Fibroblast of skin of right biceps (primary cell): ENCODE measurements around the gene SPG7.
"Not testable (repeated sequence)": the region's sequence is repeated elsewhere in the genome, so short reads cannot be mapped to it uniquely, and the experiment has no call there.

Experiments
- DNase-seq: peaks from one replicate; pipeline ENCODE4 v3.0.0-alpha.2; 2013

The SPG7 gene

DNA sequence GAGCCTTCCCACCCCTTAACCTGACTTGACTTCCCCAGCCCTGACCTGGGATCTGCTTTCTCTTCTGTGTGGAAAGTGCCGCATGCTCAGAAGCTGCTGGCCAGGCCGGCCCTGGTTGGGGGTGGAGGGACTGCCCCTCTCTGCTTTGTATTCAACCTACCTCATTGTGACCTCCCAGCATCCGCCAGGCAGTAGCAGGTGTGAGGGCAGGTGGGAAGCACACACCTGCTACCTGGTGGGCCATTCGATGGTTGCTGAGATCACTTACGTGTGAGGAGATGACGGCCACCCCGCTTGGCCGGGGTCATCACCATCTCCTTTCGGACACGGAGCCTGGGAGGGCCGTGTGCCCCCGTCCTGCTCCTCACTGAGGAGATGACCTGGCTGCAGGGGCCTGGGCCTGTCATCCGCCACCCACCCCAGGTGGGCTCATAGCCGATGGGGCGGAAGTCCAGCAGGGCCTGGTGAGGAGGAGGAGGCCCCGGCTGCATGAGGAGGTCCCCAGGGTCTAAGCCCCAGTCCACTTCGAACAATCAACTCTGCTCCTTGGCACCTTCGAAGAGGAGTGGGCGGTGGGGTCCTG is 74.5 kb downstream of the SPG7 start:
- DNase-seq = no peak

DNA sequence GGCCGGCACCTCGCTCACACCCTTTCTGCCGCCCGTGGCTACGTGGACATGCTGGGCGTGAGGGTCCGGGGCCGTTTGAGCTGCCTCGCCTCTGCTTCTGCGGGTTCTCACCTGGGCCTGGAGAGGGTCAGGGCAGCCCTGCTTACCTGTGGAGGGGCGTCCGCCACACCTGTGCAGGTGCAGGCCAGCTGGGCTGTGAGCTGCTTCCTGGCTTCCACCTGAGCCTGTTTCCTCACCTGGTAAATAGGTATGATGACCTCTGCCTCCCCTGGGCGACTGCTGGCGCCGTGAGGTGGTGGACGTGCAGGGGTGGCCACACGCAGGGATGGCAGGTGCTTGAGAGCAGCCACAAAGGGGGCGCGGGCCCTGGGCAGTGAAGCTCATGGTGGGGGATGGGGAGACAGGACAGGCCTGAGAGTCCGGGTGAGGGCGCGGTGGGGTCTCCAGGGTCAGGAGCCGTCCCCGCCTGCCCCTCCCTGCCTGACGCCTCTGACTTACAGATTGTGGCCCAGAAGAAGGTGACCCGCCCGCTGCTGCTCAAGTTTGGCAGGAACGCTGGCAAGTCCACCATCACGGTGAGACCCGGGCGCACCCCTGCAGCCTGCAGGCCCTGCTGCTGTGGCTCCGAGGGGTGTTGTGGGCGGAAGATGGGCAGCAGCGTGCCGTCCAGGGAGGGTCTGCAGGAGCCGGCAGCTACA is 75.1 kb downstream of the SPG7 start:
- DNase-seq = no peak

DNA sequence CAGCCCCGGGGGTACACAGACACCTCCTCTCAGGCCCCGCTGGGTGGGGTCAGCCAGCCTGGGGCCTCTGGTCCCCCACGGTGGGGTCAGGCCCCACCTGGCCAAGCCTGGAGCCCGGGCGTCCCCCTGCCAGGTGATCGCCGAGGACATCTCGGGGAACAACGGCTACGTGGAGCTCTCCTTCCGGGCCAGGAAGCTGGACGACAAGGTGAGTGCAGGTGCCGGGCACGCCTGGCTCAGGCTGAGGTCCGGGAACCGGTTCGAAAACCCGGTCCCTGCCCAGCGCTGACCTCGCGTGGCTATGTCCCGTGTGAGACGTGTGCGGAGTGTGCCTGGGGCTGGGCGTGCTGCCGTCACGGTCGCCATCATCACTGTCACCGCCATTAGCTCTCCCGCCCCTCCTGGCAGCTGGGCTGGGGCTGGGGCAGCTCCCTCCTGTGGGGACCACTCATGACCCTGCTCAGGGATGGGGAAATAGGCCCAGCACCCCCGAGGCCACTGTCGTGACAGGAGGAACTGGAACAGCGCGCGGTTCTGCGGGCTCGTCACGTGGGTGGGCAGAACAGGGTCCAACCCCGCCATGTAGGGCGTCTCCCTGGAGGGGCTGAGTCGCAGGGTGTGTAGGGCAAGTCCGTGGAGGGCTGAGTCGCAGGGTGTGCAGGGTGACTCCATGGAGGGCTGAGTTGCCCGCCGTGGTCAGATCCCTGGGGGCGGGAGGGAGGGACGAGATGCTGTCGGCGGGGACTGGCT is 75.9 kb downstream of the SPG7 start:
- DNase-seq = no peak

GRCh38 chr16:89584768-89585549 is 76.8 kb downstream of the SPG7 start:
- DNase-seq = peak; percentile 12

DNA sequence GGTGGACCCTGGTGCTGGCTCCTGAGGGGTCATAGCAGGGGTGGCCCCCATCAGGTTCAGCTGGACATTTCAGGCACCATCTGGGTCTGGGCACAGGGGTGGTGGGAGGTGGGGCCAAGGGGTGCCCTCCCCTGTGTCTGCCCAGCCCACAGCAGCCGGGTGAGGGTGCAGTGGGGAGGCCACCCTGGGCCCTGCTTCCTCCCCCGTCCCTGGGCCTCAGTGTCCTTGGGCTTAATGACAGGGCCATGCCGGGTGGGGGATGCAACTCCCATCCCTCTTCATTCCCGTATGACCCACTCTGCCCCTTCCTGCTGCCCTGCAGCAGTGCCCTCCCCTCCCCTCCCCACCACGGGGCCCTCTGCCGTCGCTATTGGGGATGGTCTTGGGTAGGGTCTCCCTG is 78.0 kb downstream of the SPG7 start:
- no peak for DNase-seq

GRCh38 chr16:89586853-89587252 is 78.7 kb downstream of the SPG7 start:
- no peak for DNase-seq

DNA sequence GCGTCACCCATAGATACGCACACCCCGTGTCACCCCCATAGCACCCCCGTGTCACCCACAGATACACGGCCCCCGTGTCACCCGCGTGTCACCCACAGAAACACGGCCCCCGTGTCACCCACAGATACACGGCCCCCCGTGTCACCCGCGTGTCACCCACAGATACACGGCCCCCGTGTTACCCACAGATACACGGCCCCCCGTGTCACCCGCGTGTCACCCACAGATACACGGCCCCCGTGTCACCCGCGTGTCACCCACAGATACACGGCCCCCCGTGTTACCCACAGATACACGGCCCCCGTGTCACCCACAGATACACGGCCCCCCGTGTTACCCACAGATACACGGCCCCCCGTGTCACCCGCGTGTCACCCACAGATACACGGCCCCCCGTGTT is 79.5 kb downstream of the SPG7 start:
- not testable (repeated sequence) for DNase-seq

GRCh38 chr16:89588413-89589109 is 80.4 kb downstream of the SPG7 start:
- DNase-seq = no peak

DNA sequence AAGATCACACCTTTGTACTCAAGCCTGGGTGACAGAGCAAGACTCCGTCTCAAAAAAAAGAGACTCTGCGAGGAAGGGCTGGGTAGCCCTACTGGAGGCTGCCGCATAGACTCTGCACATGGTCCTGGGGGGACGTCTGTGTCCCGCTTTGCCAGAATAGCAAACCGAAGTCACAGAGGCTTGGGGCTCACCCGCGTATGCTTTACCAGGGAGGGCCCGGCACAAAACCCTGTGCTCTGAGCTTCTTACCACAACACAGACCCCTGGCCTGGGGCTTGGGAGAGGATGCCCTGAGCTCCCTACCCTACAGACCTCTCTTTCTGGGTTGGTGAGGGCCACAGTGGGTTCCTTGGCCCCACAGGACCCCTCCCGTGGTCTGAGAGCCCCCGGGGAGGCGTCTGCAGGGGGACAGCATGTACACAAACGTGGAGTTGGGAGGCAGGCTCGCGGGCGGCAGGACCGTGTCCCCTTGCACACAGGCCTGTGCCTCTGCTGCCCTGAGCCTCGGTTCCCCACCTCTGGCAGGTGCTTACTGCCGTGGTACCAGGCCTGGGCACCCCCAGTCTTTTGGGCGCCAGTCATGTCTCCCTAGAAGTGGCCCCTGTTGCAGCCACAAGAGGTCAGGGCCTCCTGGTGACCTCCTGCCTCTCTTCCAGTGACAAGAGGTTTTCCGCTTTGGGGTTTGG is 81.2 kb downstream of the SPG7 start:
- DNase-seq = no peak

GRCh38 chr16:89593841-89594240 is 85.6 kb downstream of the SPG7 start:
- DNase-seq = no peak

DNA sequence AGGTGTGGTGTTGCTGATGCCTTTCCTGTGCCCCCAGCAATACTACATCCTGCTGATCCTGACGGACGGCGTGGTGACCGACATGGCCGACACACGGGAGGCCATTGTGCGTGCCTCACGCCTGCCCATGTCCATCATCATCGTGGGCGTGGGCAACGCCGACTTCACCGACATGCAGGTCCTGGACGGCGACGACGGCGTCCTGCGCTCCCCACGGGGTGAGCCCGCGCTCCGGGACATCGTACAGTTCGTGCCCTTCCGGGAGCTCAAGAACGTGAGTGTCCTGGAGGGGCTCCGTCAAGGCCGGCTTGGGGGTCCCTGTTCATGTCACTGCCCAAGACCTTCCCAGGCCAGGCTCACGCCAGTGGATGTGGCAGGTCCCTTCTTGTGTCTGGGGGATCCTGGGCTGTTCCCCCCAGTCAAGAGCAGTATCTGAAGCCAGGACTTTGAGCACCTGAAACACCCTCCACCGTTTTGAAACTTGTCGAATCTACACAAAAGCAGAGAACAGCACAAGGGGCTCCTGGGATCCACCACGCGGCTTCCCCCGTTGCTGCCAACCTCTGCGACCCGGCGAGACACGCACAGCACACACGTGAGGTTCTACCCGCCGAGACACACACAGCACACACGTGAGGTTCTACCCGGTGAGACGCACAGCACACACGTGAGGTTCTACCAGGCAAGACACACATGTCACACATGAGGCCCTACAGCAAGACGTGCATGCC is 87.3 kb downstream of the SPG7 start:
- DNase-seq = no peak

- no peak for DNase-seq
These were observed 88.0 kb downstream of the SPG7 start for GRCh38 chr16:89596061-89596689.

DNA sequence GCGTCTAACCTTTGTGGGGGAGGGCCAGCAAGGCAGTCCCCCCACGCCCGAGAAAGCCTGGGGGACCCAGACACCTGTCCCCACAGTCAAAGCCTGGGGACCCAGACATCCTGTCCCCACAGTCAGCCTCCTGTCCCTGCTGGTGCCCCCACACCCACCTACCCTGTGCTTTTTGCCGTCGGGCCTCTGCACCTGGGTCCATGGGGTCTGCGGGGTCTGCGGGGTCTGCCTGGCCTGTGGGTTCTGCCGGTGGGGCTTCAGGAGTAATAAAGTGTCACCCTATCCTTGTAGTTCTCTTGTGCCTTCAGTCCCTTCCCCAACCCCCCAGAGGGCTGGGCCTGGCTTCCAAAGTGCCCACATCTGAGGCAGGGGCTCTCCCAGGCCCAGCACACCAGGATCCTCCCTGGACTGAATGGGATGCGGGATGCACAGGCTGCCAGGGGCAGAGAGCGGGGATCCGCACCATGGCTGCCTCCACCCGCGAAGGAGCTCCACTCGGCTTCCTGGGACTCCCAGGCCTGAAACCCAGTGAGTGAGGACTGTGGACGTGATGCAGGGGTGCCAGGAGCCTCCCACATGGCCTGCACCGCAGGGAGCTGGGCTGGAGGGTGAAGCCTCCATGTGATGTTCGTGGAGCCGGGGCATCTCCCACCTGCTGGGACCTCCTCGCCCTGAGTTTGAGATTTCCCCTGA is 88.9 kb downstream of the SPG7 start:
- DNase-seq = no peak

GRCh38 chr16:89598199-89598598 is 90.0 kb downstream of the SPG7 start:
- peak; percentile 23 for DNase-seq

DNA sequence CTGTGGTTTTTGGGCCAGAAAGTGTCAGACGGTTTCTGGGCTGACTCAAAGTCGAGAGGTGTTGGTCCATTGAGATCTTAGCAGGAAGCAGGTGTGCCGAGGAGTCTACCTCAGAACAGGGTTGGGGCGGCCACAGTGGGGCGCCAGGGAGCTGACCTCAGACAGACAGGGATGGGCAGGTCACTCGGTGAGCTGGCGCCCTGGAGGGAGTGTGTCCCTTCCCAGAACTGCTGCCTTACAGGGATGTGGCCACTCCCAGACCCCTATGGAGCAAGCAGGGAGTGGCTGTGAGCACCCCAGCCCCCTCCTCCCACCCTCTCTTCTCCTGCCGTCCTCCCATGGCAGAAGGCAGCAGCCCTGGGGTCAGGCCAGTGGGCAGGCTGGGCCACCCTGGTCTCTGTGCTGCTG is 91.3 kb downstream of the SPG7 start:
- no peak for DNase-seq

DNA sequence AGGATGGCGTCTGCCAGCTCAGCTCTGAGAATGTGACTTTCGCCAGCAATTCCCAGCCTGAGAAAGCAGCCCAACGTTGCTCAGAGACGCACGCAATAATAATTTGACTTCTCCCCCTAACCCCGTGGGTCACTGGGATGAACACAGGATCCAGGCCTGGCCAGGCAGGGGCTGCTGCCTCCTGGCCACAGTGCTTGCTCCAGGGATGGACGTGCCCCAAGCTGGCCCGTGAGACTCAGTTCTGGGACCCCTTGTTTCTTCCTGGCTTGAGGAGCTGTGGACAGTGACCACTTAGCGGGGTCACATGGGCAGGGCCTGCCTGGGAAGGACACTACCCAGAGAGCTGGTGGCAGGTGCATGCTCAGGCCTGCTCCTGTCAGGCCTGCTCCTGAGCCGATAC is 91.7 kb downstream of the SPG7 start:
- DNase-seq = no peak

GRCh38 chr16:89600427-89600826 is 92.2 kb downstream of the SPG7 start:
- DNase-seq = no peak

GRCh38 chr16:89600956-89601355 is 92.8 kb downstream of the SPG7 start:
- no peak for DNase-seq

- DNase-seq = no peak
These were observed 93.7 kb downstream of the SPG7 start for GRCh38 chr16:89601906-89602272.

DNA sequence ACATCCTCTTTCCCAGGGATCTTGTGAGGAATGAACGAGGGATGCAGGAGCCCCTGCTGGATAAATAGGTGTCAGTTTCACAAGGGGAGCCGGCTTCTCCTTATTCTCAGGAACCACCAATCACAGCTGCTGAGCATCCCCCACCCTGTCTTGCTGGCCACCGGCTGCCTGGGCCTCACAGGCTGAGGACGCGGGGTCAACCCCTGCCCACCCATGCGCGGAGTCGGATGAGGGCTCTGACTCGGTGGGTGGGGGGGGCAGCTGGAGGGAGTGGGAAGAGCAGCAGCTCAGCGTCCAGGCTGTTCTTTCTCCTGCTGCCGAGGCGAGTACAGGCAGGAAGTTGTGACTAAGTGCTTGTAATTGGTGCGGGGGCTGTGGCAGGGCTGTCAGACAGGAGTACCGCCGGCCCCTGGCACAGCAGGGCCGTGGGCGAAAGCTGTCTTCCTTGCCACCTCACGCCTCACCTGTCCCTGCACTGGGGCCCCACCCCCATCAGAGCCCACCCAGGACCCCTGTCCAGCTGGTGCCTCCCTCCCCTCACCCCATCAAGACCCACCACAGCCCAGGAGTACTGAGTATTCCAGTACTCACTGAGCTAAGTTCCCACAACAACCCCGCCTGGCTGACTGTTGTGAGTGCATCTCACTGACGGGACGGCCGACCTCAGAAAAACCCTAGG is 94.2 kb downstream of the SPG7 start:
- DNase-seq = peak; percentile 84
